ENCODE data around the gene FHDC1.

The FHDC1 gene

DNA sequence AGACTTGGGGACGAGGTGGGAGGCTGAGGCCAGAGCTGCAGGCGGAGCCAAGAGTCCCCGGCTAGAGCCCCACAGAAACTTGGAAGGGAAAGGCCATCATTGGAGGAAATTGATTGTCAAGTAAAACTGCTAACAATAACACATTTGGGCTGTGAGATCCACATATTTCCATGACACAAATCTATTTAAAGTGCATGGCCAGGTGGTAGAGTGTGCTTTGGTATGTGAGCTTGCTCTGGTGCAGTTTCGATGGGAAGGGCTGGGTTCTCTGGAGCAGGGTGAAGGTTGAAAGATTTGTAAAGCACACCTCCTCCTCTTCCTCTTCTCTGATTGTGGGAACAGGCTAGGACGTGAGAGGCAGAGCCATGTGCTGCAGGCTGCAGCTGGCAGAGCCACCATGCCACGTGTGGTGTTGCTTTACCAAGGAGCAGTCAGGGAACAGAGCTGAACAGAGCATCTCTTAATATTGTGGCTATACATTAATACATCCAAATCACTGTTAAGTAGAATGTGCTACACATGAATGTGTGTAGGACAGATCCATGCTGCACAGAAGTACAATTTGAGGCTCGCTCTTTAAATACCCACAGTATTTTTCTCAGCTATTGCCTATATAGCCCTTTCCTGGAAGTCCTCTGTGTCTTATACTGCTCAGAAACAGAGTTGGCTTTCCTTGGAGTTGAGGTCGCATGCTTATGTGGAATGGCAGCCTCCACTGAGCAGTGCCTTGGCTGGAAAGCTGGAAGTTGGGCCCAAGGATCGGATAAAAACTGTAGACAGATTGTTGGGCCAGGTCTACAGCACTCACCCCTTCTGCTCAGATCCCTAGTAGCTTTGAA is 37.7 kb downstream of the FHDC1 start:
- no peak overlapping the region for H3K4me3 ChIP-seq (ENCODE audit: low read length)
- no peak for DNase-seq (ENCODE audit: low read depth, low spot score)

DNA sequence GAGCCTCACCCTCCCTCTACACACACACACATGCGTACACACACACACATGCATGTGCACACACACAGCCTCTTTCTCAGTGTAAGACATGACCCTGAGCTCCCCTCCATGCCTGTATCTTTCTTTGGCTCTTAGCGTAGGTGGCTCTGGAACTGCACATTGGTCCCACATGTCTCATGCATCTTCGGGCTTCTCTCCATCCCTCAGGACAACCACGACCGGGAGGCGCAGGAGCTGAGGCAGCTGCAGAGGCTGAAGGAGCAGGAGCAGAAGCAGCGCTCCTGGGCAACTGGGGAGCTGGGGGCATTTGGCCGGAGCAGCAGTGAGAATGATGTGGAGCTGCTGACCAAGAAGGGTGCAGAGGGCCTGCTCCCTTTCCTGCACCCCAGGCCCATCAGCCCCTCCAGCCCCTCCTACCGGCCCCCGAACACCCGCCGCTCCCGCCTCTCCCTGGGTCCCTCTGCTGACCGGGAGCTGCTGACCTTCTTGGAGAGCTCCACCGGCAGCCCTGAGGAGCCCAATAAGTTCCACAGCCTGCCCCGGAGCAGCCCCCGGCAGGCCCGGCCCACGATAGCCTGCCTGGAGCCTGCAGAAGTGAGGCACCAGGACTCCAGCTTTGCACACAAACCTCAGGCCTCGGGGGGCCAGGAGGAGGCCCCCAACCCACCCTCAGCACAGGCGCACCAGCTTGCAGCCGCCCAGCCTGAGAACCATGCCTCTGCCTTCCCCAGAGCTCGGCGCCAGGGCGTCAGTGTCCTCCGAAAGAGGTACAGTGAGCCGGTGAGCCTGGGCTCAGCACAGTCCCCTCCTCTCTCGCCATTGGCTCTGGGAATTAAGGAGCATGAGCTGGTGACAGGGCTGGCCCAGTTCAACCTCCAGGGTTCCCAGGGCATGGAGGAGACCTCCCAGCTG is 38.6 kb downstream of the FHDC1 start:
- H3K4me3 ChIP-seq (ENCODE audit: low read length): no peak overlapping the region
- no peak for DNase-seq (ENCODE audit: low read depth, low spot score)

DNA sequence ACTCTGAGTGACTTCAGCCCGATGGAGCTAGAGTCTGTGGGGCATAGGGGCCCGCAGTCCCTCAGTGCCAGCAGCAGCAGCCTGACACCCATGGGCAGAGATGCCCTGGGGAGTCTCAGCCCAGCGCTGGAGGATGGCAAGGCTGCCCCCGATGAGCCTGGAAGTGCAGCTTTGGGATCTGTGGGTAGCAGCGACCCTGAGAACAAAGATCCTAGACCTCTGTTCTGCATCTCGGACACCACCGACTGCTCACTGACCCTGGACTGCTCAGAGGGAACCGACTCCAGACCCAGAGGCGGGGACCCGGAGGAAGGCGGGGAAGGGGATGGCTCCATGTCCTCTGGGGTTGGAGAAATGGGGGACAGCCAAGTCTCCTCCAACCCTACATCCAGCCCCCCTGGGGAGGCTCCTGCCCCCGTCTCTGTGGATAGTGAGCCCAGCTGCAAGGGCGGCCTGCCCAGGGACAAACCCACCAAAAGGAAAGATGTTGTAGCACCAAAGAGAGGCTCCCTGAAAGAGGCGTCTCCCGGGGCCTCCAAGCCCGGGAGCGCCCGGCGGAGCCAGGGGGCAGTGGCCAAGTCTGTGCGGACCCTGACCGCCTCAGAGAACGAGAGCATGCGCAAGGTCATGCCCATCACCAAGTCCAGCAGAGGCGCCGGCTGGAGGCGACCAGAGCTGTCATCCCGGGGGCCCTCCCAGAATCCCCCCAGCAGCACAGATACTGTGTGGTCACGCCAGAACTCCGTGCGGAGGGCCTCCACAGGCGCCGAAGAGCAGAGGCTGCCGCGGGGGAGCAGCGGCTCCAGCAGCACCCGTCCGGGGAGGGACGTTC is 39.5 kb downstream of the FHDC1 start:
- no peak overlapping the region for H3K4me3 ChIP-seq (ENCODE audit: low read length)
- no peak for DNase-seq (ENCODE audit: low read depth, low spot score)

DNA sequence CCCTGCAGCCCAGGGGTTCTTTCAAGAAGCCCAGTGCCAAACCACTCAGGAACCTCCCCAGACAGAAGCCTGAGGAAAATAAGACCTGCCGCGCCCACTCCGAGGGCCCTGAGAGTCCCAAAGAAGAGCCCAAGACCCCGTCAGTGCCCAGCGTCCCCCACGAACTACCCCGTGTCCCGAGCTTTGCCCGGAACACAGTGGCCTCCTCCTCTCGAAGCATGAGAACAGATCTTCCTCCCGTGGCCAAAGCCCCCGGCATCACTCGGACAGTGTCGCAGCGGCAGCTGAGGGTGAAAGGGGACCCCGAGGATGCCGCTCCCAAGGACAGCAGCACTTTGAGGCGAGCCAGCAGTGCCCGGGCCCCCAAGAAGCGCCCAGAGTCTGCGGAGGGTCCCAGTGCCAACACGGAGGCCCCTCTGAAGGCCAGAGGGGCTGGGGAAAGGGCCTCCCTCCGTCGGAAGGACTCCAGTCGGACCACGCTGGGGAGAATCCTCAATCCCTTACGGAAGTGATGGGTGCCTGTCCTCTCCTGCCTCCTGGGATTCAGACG is 40.2 kb downstream of the FHDC1 start:
- no peak for DNase-seq (ENCODE audit: low read depth, low spot score)

DNA sequence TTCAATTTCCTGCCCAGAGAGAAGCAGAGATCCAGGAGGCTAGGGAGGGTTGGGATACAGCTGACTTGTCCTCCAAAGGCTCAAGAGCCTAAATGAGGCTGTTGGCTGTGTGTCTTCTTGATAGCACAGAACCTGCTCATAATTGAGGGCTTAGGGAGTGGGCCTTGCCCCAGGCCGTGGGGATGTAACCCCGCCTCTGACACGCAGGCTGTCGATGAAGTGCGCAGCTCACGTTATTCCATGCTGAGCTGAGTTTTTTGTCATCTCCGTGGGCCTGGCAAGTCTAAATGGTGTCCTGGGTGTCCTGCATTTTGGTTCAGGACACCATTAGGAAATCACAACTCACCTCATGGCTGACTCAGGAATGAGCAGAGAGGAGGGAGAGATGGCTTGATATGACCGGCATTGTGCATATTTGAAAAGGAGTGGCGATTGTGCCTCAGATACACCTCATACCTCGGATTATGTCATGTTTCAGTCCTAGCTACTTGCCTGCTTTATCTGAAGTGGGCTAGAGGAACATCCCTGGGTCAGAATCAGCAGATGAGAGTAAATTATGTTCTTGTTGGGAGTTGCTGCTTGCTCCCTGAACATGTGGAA is 43.7 kb downstream of the FHDC1 start:
- H3K4me3 ChIP-seq (ENCODE audit: low read length): no peak overlapping the region
- no peak for DNase-seq (ENCODE audit: low read depth, low spot score)

More for the DNA sequence above, 40.2 kb downstream of the FHDC1 start:
- no peak overlapping the region for H3K4me3 ChIP-seq (ENCODE audit: low read length)

DNA sequence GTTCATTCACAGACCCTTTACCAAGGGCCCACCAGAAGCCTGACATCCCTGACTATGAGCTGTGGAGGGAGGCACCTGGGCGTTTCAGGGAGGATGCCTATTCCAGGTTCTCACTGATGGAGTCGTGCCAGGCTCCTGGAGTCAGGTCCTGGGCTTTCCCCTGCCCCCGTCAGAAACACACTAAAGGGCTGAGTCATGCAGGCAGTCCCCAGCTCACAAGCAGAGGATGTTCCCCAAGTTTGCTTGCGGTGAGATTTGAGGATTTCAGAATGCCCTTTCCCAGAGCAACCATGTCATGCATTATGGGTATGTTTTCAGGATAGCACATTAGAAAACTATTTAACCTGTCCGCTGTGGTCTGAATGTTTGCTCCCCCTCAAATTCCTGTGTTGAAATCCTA is 45.2 kb downstream of the FHDC1 start:
- no peak for DNase-seq (ENCODE audit: low read depth, low spot score)
- H3K4me3 ChIP-seq (ENCODE audit: low read length): no peak overlapping the region

DNA sequence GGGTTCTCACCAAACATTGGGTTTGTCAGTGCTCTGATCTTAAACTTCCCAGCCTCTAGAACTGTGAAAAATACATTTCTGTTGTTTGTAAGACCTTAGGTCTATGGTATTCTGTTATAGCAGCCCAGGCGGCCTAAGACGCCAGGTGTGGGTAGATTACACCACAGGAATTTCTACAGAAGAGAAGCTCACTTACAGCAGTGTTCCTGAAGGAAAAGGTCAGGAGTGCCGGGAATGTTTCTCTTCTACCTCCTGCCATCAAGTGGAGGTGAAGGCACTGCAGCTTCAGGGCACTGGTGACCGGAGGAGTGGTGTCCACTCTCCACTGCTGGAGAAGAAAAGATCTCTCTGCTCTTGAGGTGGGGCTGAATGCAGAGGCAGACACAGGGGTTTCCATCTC is 45.7 kb downstream of the FHDC1 start:
- DNase-seq (ENCODE audit: low read depth, low spot score): no peak
- no peak overlapping the region for H3K4me3 ChIP-seq (ENCODE audit: low read length)

DNA sequence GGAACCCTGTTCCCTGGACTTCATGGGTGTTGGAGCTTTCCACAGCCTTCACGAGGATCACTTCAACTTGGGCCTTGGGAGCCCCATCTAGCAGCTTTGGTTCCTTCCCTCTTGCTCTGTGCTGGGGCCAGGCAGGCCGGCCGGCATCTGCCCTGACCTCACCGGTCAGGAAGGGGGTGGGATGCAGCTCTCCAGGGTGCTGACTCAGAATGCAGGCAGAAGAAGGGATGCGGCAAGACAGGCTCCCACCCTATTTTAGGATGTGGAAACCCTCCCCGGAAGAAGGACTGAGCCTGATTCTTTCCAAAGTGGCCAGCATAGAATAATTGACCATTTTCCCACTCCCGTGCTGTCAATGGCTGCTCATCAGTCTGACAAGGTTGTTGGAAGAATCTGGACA is 47.1 kb downstream of the FHDC1 start:
- no peak for DNase-seq (ENCODE audit: low read depth, low spot score)
- no peak overlapping the region for H3K4me3 ChIP-seq (ENCODE audit: low read length)

DNA sequence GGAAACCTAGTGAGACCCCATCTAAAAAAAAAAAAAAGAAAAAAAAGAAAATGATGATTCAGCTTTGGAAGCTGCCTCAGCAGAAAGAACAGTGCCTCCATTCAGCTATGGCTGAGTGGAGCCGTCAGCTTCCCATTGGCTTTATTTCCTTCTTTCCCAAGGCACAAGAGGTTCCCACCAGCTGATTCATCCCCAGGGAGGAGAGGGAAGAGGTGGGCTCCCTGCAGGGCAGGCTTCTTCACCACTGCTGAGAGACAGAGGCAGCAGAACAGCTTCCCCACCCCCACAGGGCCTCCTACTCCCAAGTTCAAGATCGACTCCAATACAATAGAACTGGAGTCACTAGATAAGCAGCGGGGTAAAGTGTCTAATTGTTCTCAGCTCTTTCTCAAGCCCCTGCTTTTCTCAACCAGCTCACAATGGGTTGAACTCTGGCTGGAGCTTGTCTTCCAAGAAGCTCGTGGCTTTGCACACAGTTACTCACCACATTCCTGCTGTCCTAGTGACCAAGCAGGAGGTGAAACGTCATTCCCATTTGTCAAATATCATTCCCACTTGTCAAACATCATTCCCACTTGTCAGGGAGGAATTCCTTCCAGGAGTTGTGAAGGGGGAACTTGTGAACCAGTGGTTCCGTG is 47.8 kb downstream of the FHDC1 start:
- DNase-seq (ENCODE audit: low read depth, low spot score): no peak
- no peak overlapping the region for H3K4me3 ChIP-seq (ENCODE audit: low read length)

DNA sequence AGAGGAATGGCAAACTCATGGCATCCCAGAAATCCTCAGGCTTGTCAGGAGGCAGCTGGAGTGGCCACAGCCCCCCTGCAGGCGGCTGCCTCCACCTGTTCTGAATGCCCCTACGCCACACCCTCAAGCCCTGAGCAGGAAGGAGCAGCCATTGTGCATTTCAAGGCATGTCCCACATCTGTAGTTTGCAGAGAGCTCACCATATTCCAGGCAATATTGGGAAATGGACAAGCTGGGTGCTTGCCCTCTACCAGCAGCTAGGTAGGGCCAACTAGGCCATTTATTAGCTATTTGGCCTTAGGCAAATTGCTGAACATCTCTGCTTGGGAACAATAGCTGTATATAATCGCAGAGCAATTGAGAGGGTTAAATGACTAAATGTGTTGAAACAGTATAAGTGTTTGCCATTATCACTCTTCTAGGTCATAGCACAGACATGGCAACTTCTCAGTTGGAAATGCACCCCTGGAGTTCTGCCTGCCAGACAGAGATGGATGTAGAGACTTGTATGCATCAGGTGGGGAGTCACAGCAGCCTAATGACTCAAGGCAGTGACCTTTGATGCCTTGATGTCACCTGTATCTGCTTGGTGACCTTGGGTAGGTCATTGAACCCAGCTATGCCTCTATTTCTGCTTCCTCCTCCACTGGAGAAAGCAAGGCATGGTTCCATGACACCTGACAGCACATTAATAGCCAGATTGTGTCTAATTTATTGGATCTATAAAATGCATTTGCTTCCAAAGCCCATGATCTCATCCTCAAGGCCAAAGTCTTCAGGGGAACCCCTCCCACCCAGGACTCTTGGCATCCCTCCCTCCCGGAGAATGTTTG is 52.8 kb downstream of the FHDC1 start:
- no peak for DNase-seq (ENCODE audit: low read depth, low spot score)
- no peak overlapping the region for H3K4me3 ChIP-seq (ENCODE audit: low read length)

DNA sequence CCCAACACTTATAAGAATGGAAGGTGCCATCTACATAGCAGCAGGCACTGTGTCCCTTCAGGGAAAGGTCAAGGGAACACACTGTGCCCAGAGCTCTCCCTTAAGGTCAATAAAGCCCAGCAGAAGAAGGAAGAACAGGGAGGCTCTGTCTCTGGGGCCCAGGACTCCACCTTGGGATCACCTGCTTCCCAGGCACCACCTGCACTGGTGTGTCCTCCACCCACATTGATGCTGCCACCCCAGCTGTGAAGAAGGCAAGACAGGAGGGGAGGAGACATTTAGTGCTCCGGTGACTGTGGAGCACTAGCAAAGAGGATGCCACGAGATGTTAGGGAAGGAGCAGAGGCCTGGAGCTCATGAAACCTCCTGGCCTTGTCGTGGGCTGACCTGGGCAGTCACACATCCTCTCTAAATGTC is 53.4 kb downstream of the FHDC1 start:
- no peak for DNase-seq (ENCODE audit: low read depth, low spot score)
- H3K4me3 ChIP-seq (ENCODE audit: low read length): no peak overlapping the region

DNA sequence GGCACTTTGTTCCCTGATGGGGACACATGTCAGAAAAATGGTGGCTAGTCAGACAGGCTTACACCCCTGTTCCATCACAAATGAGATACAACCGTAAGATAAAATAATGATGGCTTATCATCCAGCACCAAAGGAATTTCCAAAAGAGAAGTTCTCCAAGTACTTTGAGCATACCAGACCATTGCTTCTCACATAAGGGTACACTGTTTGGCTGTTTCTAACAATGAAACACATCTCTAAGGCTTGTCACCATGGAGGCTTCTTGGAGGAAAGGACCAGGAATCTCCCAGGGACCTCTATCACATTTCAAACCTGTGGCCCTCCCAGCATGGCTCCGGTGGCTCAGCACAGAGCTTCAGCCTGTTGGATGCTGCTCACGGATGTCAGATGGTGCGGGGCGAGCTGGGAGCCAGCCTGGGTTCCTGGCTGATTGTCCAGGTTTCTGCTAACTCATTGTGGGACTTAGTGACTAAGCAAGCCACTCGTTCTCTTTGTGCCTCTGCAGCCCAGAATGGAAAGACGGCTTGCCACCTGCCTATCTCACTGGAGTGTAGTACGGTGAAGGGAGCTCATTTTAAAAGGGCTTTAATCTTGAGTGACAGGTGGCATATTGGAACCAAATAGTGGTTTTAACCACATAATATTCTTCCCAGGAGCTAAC is 54.5 kb downstream of the FHDC1 start:
- no peak overlapping the region for H3K4me3 ChIP-seq (ENCODE audit: low read length)
- no peak for DNase-seq (ENCODE audit: low read depth, low spot score)

DNA sequence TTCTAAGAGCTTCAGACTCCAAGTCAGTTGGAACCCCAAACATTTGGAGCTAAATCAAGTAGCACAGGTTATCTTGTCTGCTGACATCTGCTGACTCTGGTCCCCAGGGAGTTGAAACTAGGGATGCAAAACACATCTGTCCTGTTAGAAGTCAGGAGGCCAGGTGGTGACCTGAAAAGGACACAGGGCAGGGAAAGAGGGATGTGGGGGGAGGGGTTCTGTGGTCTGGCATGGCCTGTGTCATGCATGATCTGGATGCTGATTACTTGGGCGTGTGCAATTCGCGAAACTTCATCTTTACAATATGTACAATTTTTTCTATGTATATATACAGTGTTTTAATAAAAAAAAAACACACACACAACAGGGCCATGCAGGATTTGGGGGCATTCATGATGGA is 55.3 kb downstream of the FHDC1 start:
- DNase-seq (ENCODE audit: low read depth, low spot score): no peak

DNA sequence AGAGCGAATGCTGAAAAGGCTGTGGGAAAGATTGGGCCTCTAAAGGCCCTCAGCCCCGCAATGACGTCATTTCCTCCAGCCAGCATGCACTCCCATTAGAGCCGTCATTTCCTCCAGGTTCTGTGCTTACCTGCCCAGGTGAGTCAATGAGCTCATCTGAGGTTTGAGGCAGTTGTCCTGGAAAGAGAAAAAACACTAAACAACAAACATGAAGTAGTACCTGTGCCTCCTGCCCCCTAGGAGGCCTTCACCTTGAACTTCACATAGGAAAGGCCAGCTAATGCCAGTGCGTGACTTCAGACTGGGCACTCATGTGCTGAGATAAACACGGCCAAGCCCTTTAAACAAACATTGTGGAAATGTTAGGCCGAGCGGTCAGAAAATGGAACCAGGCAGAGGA is 55.9 kb downstream of the FHDC1 start:
- no peak for DNase-seq (ENCODE audit: low read depth, low spot score)
- no peak overlapping the region for H3K4me3 ChIP-seq (ENCODE audit: low read length)

More for the DNA sequence above, 55.3 kb downstream of the FHDC1 start:
- H3K4me3 ChIP-seq (ENCODE audit: low read length): no peak overlapping the region

DNA sequence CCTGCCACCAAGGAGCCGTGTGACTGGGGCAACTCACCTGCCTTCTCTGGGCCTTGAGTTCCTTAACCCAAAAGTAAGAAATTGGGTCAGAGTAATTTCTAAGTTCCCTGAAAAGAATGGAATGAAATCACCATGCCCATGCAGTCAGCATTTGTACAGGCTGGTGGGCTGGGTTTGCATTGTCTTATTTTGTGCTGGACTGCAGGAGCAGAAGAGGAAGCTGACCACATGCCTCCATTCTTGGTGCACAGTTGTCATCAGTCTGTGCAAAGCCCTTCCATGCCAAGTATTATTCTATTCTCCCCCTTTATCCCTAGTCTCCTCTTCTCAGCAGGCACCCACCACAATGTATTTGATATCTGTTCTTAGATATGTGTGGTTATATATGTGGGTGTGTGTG is 56.3 kb downstream of the FHDC1 start:
- DNase-seq (ENCODE audit: low read depth, low spot score): no peak
- H3K4me3 ChIP-seq (ENCODE audit: low read length): no peak overlapping the region

DNA sequence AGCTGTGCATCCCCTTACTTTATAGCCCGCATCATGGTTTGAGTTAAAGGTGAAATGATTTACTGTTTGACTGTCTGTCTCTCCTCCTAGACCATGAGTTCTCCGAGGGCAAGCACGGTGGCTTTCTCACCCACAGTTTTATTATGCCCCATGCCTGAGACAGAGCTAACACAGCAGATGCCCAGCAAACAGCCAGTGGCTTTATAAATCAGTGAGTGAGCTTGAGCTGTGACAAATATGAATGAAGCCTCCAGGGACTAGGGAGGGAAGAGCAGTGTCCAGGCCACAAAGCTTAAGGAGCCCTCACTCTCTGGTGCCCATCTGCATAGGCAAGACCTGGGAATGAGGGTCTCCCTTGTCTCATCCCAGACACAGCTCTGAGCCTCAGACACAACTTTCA is 57.9 kb downstream of the FHDC1 start:
- no peak overlapping the region for H3K4me3 ChIP-seq (ENCODE audit: low read length)
- DNase-seq (ENCODE audit: low read depth, low spot score): no peak

DNA sequence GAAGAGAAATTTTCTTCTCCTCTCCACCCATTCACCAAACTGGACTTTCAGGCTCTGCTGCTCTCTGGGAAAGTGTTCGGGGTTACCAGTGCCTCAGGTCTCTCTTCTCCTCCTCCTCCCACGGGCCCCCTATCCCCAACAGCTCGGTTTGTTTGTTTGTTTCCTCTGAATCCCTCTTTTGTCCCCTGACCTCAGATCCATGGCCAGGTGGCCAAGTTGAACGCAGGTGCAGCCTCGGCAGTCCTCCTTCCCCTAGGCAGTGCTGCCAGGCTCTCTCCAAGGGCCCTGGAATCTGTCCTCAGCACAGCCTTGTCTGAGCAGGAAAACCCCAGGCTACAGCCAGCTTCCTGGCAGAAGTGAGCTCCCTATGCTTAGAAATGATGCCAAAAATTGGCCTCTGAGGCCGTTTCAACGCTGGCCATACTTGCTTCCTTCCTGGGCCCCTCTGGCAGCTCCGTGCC is 60.0 kb downstream of the FHDC1 start:
- DNase-seq (ENCODE audit: low read depth, low spot score): no peak

More for the DNA sequence above, 60.0 kb downstream of the FHDC1 start:
- H3K4me3 ChIP-seq (ENCODE audit: low read length): no peak overlapping the region
